HG03039 (cell line): ENCODE measurements around the gene TTLL10.
"Not testable (repeated sequence)": the region's sequence is repeated elsewhere in the genome, so short reads cannot be mapped to it uniquely, and the experiment has no call there.

Experiments
- ATAC-seq: cut with Tn5 transposase; IDR thresholded peaks from one replicate; pipeline ENCODE4 v1.9.1; 2021; ENCODE audit warnings: mild to moderate bottlenecking, moderate library complexity; ENCODE audit not compliant: unreplicated experiment

TTLL10 gene

GRCh38 chr1:1183833-1184775, 10.4 kb downstream of the TTLL10 start:
- no peak for ATAC-seq

DNA sequence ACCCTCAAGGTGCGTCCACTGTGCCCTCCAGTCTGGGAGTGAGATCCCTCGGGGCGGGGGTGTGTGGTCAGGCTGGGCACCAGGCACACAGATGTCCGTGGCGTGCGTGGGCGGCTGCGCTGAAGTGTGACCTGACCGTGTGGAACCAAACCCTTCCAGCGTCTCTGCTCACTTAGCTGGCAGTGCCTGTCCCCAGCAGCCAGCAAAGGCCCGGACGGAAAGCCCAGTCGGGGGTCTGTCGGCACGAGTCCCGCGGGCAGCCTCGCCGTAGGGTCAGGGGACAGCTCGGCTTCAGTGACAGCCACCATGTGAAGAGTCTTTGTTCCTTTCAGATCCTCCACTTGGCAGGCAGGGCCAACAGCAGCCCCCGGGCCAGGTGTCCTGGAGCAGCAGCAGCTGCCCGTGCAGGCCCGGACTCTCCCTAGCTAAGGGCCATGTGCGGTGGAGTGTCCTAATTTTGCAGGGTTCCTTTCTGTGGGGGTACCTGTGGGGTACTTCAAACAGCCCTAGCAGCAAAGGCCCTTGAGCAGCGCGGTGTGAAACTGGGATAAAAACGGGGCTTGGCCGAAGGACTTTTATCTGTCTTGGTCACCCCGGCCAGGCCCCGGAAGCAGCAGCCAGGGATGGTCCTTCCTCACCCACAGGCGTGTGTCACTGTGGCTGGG, 11.6 kb downstream of the TTLL10 start:
- no peak for ATAC-seq

- no peak for ATAC-seq
Observed at GRCh38 chr1:1187938-1188337, 14.3 kb downstream of the TTLL10 start.

DNA sequence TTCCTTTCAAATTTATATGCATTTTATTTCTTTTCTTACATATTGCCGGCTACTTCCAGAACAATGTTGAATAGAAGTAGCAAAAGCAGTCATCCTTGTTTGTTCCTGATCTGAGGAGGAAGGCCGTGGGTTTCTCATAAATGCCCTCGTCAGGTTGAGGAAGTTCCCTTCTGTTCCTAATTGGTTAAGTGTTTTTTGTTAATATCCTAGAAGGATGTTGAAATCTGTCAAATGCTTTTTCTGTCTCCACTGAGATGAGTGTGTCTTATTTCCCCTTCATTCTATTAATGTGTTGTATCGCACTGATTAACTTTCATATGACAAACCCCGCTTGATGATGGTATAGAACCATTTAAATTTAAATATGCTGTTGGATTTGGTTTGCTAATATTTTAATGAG, 15.4 kb downstream of the TTLL10 start:
- no peak for ATAC-seq

GRCh38 chr1:1191734-1192133, 18.1 kb downstream of the TTLL10 start:
- ATAC-seq, result no peak

GRCh38 chr1:1194723-1195122, 21.0 kb downstream of the TTLL10 start:
- no peak for ATAC-seq

DNA sequence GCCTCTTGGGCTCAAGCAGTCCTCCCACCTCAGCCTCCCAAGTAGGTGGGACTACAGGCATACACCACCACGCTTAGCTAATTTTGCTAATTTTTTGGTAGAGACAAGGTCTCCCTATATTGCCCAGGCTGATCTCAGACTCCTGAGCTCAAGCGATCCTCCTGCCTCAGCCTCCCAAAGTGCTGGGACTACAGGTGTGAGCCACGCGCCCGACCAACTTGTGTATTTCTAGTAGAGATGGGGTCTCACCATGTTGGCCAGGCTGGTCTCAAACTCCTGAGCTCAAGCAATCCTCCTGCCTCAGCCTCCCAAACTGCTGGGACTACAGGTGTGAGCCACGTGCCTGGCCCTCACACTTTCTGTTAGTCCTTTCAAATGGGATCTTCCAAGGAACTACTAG, 22.0 kb downstream of the TTLL10 start:
- ATAC-seq, result not testable (repeated sequence)

DNA sequence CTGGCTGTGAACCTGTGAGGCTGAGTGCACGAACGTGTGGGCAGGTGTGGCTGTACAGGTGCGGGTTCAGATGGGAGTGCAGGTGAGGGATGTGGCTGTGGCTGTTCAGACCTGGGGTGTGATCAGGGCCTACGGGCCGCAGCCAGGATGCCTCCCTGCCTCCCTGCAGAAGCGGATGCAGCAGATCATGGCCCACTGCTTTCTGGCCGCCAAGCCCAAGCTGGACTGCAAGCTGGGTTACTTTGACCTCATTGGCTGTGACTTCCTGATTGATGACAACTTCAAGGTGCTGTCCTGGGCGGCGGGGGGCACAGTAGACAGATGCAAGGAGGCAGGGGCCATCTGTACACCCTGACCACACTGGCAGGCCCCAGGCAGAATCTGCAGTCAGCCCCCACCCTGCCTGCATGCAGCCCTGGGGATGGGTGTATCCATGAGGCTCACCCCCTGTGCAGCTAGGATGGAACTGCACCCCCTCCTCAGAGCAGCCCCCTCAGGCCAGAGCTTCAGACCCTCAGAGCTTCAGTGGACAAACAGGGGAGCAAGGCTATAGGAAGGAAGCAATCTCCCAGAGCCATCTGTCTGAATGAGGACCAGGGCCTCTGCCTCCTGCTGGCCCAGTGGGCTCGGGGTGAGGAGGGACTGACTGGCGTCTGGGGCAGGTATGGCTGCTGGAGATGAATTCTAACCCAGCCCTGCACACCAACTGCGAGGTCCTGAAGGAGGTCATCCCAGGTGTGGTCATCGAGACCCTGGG, 22.9 kb downstream of the TTLL10 start:
- ATAC-seq, result no peak

DNA sequence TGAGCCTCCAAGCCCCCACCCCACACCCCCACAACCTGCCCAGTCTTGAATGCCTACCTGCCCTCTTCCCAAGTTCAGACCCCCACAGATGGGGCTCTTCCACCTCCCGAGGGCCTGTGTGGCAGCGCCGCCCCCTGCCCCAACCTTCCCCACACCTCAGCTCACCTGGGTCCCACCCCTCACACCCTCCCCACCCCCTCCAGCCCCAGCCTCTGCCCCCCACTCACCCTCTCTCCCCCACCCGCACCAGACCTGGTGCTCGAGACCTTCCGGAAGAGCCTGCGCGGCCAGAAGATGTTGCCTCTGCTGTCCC, 23.5 kb downstream of the TTLL10 start:
- no peak for ATAC-seq

- ATAC-seq, result no peak
Observed at GRCh38 chr1:1197551-1198422, 24.1 kb downstream of the TTLL10 start.

DNA sequence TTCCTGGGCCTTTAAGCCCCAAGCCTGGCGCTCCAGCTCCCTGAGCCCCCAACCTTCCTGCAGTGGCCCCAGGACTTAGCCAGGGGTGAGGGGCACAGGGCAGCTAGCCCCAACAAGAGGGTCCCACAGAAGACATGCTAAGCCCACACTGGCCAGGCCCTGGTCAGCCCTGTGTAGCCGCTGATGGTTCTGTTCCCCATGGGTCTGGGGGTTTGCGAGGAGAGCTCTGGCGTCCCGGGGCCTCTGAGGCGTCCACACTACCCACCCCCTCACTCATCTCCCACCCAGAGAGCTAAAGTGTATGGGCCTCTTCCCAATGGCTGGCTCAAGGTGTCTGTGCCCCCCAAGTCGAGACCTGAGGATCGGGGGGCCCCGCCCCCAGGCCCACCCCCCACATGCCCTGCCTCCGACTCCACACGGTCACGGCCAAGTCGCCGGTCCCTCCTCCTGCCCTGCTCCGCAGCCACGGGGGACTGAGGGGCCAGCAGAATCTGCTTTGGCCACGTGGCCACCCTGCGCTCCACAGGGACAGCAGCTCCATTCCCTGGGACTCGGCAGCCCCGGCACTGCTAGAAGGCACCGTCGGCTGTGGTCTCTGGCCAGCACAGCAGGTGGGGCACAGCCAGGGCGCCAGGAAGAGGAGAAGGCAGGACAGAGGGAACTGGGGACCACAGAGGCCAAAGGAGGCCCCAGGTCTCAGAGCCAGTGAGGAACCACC, 24.9 kb downstream of the TTLL10 start:
- ATAC-seq, result no peak

DNA sequence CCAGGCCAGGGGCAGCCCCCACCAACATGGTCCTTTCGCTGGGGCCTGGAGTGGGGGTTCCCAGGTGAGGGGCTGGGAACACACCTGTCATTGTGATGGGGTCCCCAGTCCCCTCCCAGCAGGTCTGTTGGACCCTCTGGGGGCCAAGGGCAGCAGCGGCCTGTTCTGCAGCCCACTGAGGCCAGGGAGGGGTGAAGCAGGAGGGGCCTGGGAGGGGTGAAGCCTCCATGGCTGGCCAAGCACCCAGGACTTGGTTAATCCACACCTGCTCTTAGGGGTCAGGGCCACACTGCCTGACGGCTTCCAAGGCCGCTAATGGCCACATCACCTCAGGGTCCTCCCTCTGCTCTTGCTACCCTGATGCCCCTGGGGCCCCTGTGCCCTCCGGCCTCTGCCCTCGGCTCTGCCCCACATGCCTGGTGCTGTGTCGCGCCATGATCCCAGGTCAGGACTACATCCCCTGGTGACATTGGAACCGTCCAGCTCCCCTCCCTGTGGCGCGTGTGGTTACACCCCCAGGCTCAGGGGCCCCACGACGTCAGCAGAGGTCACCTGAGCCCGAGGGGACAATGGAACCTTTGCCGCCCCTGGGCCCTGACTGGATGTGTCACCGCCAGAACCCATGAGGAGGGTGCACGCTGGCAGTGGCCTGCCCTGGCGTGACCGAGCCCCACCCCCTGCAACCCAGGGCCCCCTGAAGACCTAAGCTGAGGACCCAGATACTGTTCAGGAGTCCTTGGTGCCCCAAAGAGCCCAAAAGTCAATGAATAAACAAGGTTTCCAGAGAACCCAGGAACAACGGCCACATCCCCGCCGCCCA, 25.7 kb downstream of the TTLL10 start:
- no peak for ATAC-seq

GRCh38 chr1:1199961-1200875, 26.5 kb downstream of the TTLL10 start:
- no peak for ATAC-seq

DNA sequence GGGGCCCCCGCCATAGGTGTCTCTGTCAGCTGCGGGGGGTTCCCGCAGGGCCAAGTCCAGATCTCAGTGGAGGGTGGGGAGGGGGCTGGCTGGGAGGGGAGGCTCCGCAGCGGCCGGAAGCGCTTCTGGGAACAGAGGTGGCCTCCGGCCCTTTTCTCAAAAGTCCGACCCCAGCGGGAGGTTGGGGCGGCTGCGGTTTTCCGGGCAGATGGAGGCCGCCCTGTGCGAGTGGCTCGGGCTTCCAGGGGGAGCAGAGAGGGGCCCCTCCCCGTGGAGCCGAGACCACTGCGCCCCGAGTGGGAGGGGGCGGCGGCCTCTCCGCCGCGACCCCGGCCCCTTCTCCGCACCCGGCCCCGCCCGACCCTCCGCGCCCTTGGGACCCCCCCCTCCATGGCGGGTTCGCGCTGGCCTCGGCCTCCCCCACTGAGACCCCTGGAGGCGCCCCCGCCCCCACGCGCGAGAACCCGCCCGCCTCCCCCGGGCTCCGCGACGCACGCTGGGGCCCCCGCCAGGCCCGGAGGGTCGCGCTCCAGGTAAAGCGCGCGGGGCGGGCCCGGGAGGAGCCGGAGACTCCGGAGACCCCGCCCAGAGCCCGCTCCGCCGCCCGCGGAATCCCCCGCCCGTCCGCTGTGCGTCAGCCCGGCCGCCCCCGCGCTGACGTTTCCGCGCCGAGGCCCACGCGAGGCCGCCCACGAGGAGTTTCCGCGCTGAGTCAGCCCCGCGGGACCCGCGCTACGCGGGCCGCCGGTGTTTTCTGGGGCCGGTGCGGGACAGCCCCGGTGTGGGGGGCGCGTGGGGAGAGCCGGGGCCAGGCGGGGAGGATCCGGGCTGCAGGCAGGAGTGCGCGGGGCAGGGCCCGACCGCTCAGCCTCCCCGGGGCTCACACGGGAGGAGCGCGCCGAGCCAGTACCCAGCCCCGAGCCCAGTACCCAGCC, 27.5 kb downstream of the TTLL10 start:
- ATAC-seq, result peak; percentile 45

DNA sequence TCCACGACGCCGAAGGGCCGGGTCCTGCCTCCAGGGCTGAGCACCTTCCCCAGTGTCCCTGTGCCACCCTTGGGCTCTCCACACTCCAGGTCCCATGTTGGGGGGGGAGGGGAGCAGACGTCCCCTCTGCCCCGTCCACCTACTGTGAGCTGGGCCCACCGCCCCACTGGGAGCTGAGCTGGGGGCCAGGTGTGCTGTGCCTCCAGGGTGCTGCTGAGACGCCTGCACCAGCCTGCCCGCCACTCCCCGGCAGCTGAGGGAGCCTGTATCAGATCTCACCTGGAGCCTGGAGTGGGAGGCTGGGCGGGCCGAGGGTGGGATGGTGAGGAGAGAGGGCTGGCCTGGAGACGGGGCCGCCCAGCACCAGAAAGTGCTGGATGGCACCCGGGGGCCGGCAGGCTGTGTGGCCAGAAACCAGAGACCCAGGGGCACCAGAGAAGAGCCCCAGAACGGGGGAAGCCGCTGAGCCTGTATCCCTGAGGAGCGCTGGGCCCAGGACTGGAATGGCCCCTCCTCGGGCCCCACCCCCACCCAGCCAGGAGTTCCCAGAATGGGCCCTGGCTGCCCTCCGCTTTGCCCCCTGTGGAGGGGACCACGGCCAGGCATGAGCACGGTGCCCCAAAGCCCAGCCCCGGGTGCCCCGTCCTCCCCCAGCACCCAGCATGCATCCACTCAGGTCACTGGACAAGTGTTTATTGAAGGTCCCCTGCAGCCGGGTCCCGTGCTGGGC, 29.3 kb downstream of the TTLL10 start:
- no peak for ATAC-seq
